Measurements from ENCODE around the gene TMEM170B. TPM values are rescaled to one million over a fixed set of nuclear protein-coding genes. Genes with fewer than 3 reads are reported as not detected.

The TMEM170B gene
- polyA plus RNA-seq, 2 of the 4 experiments (the other 2 are of a cell fraction): 2.5 to 3.2 TPM

DNA sequence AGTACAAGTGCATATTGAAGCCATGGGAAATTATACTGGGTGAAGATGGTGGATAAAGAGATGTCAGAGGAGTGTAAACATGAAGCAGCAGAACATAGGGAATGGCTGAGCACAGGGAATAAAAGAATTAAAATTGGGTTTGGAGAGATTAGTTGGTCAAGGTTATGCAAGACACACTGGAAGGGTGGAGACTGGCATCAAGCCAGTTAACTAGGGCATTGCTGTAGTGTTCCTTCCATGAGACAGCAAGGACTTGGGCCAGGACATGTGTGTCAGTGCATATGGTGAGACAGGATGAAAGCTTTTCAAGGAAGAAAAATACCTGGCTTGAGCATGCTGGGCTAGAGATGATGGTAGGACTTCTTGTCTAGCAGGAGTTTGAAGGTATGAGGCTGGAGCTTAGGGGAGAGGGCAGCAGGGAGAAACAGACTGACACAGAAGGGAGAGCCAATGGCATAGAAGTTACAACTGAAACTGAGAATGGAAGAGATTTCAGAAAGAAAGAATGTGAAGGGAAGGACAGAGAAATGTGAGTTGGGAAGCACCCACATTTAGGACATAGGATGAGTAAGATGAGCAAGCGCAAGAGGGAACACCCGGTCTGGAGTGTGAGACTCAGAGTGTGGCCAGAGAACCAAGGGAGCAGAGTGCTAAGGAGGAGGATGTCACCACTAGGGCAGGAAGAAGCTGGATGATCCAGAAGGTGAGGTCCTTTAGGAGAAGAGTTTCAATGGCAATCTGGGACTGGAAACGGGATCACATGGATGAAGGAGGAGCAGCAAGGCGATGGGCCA is 14.5 kb upstream of the TMEM170B start:
- 74% methylated on average over 4 of the region's 4 CpGs for WGBS (ENCODE audit: missing lambda C conversion rate)
- no peak for DNase-seq (ENCODE audit: low read depth in 1 of 2, low spot score in 1 of 2)
- TF ChIP-seq, protein P1, sequence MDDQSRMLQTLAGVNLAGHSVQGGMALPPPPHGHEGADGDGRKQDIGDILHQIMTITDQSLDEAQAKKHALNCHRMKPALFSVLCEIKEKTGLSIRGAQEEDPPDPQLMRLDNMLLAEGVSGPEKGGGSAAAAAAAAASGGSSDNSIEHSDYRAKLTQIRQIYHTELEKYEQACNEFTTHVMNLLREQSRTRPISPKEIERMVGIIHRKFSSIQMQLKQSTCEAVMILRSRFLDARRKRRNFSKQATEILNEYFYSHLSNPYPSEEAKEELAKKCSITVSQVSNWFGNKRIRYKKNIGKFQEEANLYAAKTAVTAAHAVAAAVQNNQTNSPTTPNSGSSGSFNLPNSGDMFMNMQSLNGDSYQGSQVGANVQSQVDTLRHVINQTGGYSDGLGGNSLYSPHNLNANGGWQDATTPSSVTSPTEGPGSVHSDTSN (IDR thresholded peaks at IDR 0.05): no peak
- TF ChIP-seq E2F6 (IDR thresholded peaks at IDR 0.05; ENCODE audit: borderline replicate concordance, low read depth): no peak
- TF ChIP-seq CEBPB (IDR thresholded peaks at IDR 0.05): no peak
- TF ChIP-seq PHF8 (IDR thresholded peaks at IDR 0.05; ENCODE audit: borderline replicate concordance, low read depth): no peak
- no peak for TF ChIP-seq EHF (CRISPR knock-in tag; IDR thresholded peaks at IDR 0.05)
- no peak for TF ChIP-seq NFE2L2 (conservative IDR thresholded peaks at IDR 0.05; ENCODE audit: low read length)
- TF ChIP-seq, protein P2, sequence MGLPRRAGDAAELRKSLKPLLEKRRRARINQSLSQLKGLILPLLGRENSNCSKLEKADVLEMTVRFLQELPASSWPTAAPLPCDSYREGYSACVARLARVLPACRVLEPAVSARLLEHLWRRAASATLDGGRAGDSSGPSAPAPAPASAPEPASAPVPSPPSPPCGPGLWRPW (IDR thresholded peaks at IDR 0.05): no peak
- no peak for TF ChIP-seq MAX (IDR thresholded peaks at IDR 0.05)
- no peak for TF ChIP-seq RCOR1 (IDR thresholded peaks at IDR 0.05; ENCODE audit: low read depth, low read length)
- TF ChIP-seq REST (IDR thresholded peaks at IDR 0.05): no peak
- TF ChIP-seq FOSB (CRISPR knock-in tag; IDR thresholded peaks at IDR 0.05): no peak
- TF ChIP-seq ZNF302 (CRISPR knock-in tag; IDR thresholded peaks at IDR 0.05): no peak
- TF ChIP-seq ATOH8 (CRISPR knock-in tag; IDR thresholded peaks at IDR 0.05; ENCODE audit: low read depth): no peak
- no peak for TF ChIP-seq GATA3 (IDR thresholded peaks at IDR 0.05; ENCODE audit: borderline replicate concordance)
- TF ChIP-seq FOSL2 (IDR thresholded peaks at IDR 0.05): no peak
- no peak for TF ChIP-seq FOSL2 (CRISPR knock-in tag; IDR thresholded peaks at IDR 0.05)
- TF ChIP-seq, protein P3, sequence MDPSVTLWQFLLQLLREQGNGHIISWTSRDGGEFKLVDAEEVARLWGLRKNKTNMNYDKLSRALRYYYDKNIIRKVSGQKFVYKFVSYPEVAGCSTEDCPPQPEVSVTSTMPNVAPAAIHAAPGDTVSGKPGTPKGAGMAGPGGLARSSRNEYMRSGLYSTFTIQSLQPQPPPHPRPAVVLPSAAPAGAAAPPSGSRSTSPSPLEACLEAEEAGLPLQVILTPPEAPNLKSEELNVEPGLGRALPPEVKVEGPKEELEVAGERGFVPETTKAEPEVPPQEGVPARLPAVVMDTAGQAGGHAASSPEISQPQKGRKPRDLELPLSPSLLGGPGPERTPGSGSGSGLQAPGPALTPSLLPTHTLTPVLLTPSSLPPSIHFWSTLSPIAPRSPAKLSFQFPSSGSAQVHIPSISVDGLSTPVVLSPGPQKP (IDR thresholded peaks at IDR 0.05; ENCODE audit: low read depth, low read length): no peak
- TF ChIP-seq ESRRA (IDR thresholded peaks at IDR 0.05; ENCODE audit: borderline replicate concordance, low read length): no peak
- no peak for TF ChIP-seq TFCP2L1 (CRISPR knock-in tag; IDR thresholded peaks at IDR 0.05)
- FAIRE-seq: no peak
- H3K4me3 ChIP-seq: no peak overlapping the region
- CTCF ChIA-PET: interaction anchor here (0.6 to 0.7 kb wide), 2 partner anchors 53 to 131 kb away, joined by 3 read pairs; no protein-coding TSS in a partner anchor
- POLR2A ChIA-PET: no interaction called here
- no peak overlapping the region for H3K4me2 ChIP-seq
- H3K4me1 ChIP-seq: no peaks in the 10 kb centered on the region
- ATAC-seq: no peak
- no peak overlapping the region for H3K27ac ChIP-seq
- 0 out of 3 replicates have a peak, but pooled peaks cover 2% of the 10 kb centered on the region for H3K9me3 ChIP-seq

Data from A549 (cell line).